Mesothelial cell of epicardium (in vitro differentiated cells): ENCODE results near the gene AGBL3. TPM values are rescaled to one million over a fixed set of nuclear protein-coding genes. Genes with fewer than 3 reads are reported as not detected.

ENCODE experiments used
- DNase-seq, 2 experiments: peaks; one replicate each; pipeline ENCODE4 v3.0.0; 2021; ENCODE audit warnings: low spot score in 2 of 2; ENCODE audit not compliant: unreplicated experiment in 2 of 2
- H3K27ac Mint-ChIP-seq: 2 replicates; pipeline ENCODE4 v1.8.0; 2021; ENCODE audit warnings: mixed read lengths
- H3K27me3 Mint-ChIP-seq: 2 replicates; pipeline ENCODE4 v1.8.0; 2021; ENCODE audit warnings: low read depth, mixed read lengths
- H3K36me3 Mint-ChIP-seq: 2 replicates; pipeline ENCODE4 v1.8.0; 2021; ENCODE audit warnings: mixed read lengths
- H3K4me1 Mint-ChIP-seq: 2 replicates; pipeline ENCODE4 v1.8.0; 2021; ENCODE audit warnings: mixed read lengths
- H3K4me3 Mint-ChIP-seq: 2 replicates; pipeline ENCODE4 v1.8.0; 2021; ENCODE audit warnings: mild to moderate bottlenecking, moderate library complexity, mixed read lengths
- H3K9me3 Mint-ChIP-seq: 2 replicates; pipeline ENCODE4 v1.8.0; 2021; ENCODE audit warnings: mixed read lengths
- CTCF ChIP-seq: fragments of 200-600 bp; sonication (generic); IDR thresholded peaks from one replicate; pipeline ENCODE4 v1.5.0; 2021; ENCODE audit warnings: antibody characterized with exemption; ENCODE audit not compliant: unreplicated experiment
- total RNA-seq: library from RNA; stranded (reverse); gene quantifications from 3 replicates; pipeline ENCODE4 v1.2.1, GENCODE V29; 2021

Gene AGBL3
- total RNA-seq, 1 donor from 2014 or later = 2.3 TPM

GRCh38 chr7:135128931-135129330 is 142.6 kb downstream of the AGBL3 start:
- Mint-ChIP-seq H3K36me3 (no peaks in the 10 kb centered on the region), H3K9me3 (peaks cover 24% of the 10 kb centered on the region), H3K4me3 (no peak overlapping the region), H3K27me3 (peaks cover 22% of the 10 kb centered on the region), H3K4me1 (no peaks in the 10 kb centered on the region), H3K27ac (no peak overlapping the region)
- DNase-seq = no peak
- TF ChIP-seq CTCF = no peak

DNA sequence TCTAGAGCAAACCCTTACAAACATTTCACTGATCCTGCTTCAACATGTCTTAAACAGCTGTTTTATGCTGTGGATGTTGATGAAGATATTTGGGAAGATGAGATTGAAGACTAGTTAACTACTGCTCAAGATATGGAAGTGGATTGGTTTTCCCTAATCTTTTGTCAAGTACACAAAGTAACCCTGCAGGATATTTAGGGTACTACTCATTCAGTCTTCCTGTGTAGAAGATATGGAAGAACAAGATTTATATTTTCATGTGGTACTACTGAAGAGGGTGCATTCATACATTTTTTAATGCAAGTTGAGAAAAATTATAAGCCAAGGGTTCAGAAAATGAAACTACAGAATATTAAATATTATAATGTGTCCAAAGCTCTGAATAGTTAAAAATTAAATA is 143.3 kb downstream of the AGBL3 start:
- no peaks in the 10 kb centered on the region for H3K4me1 Mint-ChIP-seq
- H3K27me3 Mint-ChIP-seq = peaks cover 15% of the 10 kb centered on the region
- H3K4me3 Mint-ChIP-seq = no peak overlapping the region
- peaks cover 20% of the 10 kb centered on the region for H3K9me3 Mint-ChIP-seq
- no peak for DNase-seq
- H3K27ac Mint-ChIP-seq = no peak overlapping the region
- H3K36me3 Mint-ChIP-seq = no peaks in the 10 kb centered on the region
- TF ChIP-seq CTCF = peak; percentile 47

DNA sequence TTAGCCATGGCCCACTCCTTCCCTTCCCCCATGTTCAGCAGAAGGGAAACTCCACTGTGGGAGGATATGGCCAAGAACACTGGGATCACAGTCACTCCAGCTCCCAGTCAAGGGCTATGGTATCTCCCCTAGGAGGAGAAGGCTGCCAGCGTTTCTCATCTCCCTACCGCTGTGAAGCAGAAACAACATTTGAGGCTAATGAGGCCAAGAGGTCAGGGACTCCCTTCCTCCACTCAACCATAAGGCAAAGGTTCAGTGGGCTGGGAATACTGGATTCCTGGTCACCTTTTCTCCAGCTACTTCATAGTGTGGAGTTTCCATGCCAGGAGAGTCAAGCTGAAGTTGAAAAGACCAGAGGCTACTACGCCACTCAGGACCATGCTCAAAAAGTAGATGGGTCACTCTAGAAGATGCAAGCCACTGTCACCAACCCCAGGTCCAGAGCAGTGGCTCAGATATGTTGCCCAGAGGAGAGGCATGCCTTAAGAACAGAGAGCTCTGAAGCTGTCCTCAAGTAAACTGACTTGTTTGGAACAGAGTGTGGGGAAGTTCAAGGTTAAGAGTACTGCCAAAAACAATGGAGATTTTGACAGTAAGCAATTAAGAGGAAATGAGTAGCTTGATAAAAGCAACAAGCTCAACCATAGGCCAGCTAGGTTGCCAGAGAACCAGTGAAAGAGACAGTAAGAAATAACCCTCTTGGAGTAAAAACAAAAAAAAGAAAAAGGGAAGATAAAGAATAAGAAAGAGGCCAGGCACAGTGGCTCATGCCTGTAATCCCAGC is 157.8 kb downstream of the AGBL3 start:
- no peak for DNase-seq
- Mint-ChIP-seq H3K27me3 (no peaks in the 10 kb centered on the region), H3K36me3 (no peaks in the 10 kb centered on the region), H3K4me1 (peaks cover 3% of the 10 kb centered on the region), H3K9me3 (peaks cover 17% of the 10 kb centered on the region), H3K4me3 (no peak overlapping the region), H3K27ac (no peak overlapping the region)
- TF ChIP-seq CTCF = no peak

GRCh38 chr7:135147341-135147898 is 161.1 kb downstream of the AGBL3 start:
- no peaks in the 10 kb centered on the region for H3K27me3 Mint-ChIP-seq
- TF ChIP-seq CTCF = no peak
- no peak overlapping the region for H3K4me3 Mint-ChIP-seq
- no peaks in the 10 kb centered on the region for H3K9me3 Mint-ChIP-seq
- H3K27ac Mint-ChIP-seq = no peak overlapping the region
- no peak for DNase-seq
- no peaks in the 10 kb centered on the region for H3K36me3 Mint-ChIP-seq
- peaks cover 3% of the 10 kb centered on the region for H3K4me1 Mint-ChIP-seq

DNA sequence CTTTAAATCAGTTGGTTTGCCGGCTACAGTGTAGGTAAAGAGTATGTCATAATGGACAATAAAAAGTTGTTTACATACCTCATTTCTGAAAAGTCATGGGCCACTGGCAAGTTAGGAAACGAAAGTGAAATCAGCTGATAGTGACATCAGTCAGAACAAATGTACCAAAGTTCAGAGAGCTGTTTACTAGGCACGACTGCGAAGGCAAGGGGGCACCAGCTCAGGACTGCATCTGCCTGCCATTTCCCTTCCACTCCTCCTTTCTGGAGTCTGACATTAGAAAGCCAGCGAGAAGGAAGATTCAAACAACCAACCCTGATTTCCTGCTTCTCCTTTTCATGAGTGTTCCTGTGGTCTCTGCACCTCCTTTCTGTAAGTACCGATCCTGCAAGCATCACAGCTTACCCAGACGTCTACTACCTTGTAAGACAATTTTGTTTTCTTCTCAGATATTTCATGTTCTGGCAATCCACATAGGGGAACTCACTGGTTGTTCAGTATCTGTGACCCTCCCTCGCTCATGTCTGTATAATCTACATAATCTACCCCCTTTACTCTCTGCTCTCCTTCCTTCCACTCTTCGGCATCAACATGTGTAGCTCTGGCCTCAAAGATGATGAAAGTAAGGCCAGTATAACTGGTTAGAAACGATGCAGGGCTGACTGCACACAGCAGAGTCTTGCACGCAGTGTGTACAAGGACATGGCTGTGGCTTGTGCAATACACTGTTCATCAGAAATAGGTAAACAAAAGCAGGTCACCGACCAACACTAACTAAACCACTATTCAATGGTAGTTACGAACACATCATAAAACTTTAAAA is 161.8 kb downstream of the AGBL3 start, which contains the start of gene TMEM140:
TMEM140 (plus strand) TSS at position 174 of the 823 bp plus-strand sequence. CDS start 16,370 bp downstream, outside the sequence.
- no peaks in the 10 kb centered on the region for H3K36me3 Mint-ChIP-seq
- no peak within 1 kb of the TSS for H3K4me3 Mint-ChIP-seq
- TF ChIP-seq CTCF = no peak
- H3K27ac Mint-ChIP-seq = no peak within 1 kb of the TSS
- no peaks in the 10 kb centered on the region for H3K27me3 Mint-ChIP-seq
- H3K9me3 Mint-ChIP-seq = peaks cover 4% of the 10 kb centered on the region
- peaks cover 3% of the 10 kb centered on the region for H3K4me1 Mint-ChIP-seq
- no peak for DNase-seq
